Stimulated activated CD4-positive, alpha-beta T cell treated with anti-CD3 and anti-CD28 coated beads, TNF-alpha, amount 100 ng/mL, for 1 hour (primary cell): ENCODE measurements around the gene CRYBB1.

Source experiments
- DNase-seq, 3 donors: peaks; one replicate each; pipeline ENCODE4 v3.0.0-alpha.2; 2020; ENCODE audit warnings: low read depth in 3 of 3, low spot score in 1 of 3

CRYBB1 gene

DNA sequence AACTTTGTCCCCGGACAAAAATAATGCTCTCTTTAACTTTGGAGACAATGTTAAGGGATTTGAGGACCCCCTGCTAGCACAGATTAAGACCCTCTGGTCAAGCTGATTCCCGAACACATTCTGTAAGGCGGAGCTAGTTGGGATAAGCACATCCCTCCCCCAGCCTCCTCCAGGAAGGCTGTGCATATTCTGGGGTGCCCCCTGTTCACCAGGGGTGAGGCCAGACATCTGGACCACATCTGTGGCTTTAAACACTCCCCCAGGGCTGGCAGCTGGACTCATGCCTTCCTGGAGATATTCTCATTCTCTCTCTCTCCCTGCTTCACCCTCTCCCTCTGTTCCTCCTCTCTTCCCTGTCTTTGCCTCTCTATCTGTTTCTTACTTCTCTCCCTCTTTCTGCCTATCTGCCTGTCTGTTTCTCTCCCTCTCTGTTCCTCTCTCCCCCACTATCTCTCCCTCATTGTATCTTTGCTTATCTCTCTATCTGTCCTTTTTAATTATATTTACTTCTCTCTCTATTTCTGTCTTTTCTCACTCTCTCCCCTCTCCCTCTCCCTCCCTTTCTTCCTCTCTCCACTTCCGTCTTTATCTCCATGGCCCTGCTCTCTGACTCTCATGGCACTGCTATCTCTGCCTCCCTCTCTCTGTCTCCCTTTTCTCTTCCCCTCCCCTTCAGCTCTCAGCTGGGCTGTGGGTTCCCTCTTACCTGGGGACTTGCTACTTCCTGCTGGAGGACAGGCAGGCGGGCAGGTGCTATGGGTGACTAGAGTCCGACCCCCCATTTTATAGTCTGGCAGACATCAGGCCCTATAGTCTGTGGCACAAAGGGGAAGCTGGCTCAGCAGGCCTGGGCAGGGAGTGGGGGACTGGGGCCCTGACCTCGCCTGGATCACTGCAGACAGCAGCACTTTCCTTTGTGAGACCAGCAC lies at the start of gene CRYBB1:
CRYBB1 (minus strand) TSS at position 757 of the 929 bp plus-strand sequence. CDS start 1,708 bp downstream, outside the sequence.
- no peak for DNase-seq

DNA sequence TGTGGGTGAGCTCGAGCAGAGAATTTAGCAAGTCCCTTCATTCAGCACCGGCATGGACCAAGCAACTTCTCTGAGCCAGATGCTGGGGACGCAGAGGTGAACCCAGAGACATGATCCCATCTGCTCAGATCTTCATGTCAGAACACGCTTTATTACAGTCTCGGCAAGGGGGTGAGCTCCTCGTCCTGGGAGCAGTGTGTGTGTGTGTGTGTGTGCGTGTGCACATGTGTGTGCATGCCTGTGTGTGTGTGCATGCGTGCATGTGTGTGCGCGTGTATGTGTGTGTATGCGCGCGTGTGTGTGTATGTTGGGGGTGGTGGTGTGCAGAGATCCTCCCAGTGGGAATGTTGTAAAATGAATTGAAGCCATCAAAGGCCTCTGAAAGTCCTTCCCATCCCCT lies 49.3 kb upstream of the CRYBB1 start:
- no peak for DNase-seq

DNA sequence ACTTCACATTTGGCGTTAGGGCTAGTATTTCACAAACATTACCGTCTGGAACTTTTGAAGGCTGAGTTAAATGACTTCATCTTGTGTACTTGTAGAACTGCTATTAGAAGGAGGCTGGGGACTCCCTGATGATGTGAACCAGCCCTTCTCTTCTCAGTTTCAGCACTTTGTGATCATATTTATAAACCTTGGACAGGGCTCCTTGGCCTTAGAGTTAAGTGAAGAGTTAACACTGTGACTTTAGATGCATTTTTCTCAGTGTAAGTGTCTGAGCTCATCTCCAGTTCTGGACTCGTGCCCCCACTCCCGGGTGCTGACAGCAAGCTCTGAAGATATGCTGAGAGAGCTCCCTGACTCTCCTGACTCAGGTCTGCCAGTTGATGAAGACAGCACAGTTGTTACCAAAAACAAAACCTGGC lies 48.0 kb upstream of the CRYBB1 start:
- no peak for DNase-seq

DNA sequence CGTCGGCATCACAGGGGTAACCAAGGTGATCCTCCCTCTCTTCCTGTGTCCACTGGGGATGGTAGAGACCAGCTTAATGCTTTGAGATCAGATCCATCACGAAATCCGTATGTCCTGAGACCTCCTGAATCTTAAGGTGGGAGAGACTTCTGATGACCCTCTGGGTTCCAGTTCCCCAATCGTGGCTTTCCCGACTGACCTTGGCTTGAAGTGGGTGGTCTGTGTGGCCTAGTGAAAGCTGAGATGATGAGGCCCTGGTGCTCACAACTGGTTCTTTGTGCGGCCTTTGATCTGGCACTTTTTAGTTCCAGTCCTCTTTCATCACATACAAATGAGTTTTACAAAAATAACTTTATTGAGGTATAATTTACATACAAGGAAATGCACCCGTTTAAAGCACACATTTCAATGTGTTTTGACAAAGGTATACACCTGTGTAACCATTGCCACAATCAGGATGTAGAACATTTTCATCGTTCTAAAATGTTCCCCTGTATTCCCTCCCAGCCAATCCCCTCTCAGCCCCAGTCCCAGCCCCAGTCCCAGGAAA lies 45.6 kb upstream of the CRYBB1 start:
- no peak for DNase-seq

DNA sequence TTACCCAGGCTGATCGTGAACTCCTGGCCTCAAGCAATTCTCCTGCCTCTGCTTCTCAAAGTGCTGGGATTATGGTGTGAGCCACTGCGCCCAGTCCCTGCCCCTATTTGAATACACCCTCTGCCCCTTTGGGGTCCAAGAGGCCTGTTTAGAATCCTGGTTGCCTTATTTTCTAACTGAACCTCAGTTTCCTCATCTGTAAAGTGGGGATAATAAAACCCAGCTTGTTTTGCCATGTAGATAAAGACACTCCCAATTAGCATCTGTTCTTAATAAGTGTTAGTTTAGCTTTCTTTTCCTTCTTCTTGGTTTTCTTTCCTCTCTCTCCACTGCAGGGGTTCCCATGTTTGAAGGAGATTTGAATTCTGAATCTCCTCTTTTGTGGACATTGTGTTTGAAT lies 44.3 kb upstream of the CRYBB1 start:
- no peak for DNase-seq

DNA sequence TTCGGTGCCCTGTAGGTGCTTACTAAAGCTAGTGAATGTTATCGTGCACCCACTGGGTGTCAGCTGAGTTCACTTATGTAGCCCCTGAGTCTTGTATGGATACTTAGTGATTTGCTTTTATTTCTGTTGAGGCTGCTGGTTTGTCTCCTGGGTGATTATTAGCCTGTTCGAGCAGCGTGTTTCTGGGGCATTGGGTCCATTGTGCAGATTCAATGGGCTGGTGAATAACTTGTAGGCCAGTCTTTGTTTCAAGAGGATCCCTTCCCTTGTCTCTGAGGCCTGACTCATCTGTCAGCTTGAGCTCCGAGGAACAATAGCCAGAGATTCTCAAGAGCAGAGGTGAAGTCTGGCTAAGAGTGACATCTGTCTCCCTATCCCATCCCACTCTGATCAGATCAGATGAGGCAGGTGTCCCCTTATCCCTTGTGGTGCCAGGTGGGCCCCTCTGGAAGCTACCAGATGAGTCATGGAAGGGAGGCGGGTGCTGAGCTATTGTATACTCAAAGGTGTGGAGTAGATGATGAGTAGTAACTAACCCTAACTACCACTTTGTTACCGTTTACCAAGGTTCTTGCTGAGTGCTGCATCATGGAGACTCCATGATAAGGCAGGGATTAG lies 43.2 kb upstream of the CRYBB1 start:
- DNase-seq = no peak

DNA sequence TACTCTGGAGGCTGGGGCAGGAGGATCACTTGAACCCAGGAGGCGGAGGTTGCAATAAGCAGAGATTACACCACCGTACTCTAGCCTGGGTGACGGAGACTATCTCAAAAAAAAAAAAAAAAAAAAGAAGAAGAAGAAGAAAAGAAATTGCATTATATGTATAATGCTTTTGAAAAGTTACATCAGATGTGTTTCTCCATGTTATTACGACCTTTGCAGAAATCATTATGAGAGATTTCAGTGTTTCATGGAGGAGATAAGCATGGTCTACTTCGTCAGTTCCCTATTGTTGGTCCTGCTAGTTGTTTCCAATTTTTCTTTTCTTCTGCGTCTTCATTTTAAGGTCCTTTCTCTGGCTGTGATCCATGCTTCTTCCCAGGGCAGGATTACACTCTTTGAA lies 42.5 kb upstream of the CRYBB1 start:
- DNase-seq = no peak

DNA sequence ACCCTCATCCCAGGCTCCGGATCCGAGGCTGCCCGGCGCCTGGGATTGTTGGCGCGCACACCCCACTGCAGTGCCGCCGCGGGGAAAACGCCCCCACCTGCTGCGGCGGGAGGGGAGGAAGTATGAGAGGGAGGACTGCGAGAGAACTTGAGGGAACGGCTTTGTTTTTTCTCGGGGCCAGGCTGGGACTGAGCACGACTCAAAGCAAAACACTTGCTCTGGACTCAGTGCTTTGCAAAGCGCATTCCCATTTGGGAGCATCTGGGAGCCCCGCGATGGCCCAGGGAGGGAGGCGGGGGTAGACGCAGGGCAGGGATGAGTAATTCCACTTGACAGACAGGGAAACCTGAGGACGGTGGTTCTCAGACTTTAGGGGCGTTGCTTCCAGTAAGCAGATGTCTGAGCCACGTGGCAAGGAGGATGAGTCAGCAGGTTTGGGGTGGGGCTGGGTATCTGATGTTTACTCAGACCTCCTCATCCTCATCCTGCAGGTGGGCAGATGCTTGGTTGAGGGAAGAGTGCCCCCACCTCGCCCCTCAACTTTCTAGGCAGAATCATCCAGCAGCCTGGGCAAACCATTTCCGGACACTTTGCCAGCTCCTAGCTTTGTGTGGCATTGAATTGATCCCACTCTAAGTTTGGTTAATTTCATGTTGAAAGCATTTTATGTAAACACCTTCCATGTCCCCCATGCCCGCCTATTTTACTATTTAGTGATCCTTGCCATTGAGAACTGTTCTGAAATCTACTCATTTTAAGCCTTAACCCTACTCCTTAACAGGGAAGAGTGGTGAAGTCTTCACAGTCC lies 41.0 kb upstream of the CRYBB1 start:
- DNase-seq = peak in 2 of 3 donors; percentile 46 to 65

DNA sequence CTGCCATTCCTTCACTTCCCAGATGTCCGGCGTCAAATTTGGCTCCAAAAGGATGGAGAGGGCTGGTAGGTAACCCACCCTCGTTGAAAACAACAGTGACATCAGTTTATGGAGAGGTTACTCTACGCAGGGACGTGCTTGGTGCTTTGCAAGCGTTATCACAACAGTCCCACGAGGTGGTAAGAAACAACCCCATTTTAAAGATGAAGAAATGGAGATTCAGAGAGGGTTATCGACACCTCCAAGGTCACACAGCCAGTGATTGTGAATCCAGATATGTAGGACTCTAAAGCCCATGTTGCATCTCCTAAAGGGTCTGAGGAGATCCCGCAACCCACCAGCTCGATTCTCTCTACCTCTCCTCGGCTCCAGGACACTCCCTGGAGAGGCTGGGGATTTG lies 40.3 kb upstream of the CRYBB1 start:
- DNase-seq = no peak

DNA sequence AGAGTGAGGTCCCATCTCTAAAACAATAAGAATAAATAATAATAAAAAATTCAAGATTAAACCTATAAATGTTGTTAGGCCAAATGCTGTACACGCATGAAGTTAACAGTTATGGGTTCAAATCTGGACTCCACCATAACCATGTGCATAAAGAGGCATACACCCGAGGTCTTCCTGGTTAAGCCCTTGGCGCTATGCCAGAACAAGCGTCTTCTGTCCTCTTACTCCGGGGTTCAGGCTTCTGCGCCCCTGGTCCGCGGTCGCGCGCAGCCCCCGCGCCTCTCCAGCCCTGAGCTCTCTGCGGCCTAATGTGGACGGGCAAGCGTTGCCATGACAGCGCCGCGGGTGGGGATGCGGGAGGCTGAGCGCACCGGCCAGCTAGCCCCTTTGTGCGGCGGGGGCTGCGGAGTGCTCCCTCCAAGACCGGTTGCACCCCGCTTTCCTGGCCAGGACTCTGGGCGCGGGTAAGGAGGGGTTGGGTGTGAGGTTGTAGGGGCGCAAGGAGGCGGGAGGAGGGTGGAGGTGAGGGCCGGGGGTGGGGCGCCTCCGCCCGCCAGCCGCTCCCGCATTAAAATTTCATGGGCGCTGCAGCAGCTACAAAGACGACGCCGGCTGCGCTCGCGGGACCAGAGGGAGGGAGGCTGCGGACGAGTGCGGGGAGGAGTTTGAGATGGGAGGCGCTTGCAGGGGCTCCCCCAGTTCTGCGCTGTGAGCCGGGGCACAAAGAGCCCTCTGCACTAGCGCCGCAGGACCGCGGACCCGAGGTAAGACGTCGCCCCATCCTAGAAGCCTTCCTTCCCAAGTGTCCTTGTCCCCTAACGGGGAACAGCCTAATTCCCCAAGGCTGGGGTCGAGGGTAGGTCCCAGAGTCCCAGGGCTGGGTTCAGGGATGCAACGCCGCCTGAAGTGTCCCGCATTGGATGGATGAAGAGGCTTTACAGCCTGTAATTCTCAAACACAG lies 39.3 kb upstream of the CRYBB1 start, which contains the start of gene MIAT:
MIAT (plus strand) TSS at position 698 of the 961 bp plus-strand sequence.
- DNase-seq = peak in 1 of 3 donors; percentile 40

DNA sequence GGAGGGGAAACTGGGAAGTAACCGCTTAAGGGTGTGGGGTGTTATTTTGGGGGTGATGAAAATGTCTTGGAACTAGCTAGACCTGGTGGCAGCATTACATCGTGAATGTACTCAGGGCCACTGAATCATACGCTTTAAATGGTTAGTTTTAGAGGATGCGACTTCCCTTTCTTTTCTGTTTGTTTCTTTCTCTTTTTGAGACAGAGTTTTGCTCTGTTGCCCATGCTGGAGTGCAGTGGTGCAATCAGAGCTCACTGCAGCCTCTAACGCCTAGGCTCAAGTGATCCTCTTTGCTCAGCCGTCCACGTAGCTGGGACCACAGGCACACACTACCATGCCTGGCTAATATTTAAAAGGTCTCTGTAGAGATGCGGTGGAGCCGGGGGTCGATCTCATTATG lies 34.0 kb upstream of the CRYBB1 start:
- DNase-seq = no peak

DNA sequence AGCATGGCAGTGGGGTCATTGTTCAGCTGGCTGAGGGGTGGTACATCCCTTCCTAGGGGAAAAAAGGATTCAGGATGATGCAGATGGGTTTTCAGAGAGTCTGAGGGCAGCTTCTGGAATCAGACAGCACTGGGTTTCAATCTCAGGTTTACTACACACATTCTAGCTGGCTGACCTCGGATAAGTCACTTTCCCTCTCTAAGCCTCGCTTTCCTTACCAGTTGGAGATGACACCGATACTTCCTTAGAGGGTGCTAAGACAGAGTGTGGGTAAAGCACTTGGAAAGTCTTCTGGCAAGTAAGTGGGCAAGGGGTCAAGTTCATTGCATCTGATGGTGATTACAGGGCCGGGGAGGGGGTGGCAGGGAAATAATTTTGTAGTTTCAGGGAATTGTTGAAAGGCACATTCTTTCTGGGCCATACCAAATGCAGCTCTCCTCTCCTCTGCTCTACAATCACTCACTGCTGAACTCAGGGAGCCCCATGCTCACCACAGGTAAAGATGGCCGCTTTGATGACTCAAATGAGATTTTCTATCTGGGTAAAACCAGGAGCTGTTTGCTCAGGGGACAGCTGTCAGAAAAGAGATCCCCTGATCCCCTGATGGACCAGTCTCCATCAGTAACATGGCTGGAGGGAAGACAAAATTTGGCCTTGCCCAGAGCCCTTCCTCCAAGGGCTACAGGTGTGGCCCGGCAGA lies 33.0 kb upstream of the CRYBB1 start:
- no peak for DNase-seq

DNA sequence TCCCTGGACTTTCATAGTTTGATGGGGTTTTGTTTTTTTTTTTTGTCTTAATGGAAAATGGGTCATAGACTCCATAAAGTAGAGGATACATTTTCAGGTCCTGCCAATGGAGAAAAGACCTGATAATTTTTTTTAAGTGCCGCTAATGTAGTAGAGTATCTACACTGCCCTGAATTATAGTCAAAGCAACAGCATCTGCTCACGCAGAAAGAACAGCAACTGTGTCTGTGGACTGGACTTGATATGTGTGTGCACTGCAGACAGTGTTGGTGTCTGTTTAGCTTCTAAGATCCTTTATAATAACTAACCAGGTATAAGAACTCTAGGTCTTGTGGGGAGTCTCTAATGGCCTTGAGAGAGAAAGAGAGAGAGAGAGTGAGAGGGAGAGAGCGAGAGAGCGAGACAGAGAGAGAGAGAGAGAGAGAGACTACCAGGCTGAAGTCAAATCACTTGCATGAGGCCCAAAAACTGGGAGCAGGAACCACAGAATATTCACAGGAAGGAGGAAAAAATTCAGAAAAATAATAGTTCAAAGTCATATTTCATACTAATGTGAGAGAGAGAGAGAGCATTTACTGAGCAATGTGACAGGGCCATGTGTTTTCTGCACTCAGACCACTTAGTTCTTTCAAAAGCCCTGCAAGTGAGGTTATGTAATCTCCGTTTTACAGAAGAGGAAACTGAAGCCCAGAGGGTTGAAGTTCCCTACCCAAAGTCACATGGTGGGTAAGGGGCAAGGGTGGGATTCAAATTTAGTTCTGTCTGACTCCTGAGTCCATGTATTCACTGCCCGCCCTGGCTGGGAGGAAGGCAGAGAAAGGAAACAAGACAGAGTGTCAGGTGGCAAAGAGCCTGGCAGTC lies 30.9 kb upstream of the CRYBB1 start:
- DNase-seq = no peak

DNA sequence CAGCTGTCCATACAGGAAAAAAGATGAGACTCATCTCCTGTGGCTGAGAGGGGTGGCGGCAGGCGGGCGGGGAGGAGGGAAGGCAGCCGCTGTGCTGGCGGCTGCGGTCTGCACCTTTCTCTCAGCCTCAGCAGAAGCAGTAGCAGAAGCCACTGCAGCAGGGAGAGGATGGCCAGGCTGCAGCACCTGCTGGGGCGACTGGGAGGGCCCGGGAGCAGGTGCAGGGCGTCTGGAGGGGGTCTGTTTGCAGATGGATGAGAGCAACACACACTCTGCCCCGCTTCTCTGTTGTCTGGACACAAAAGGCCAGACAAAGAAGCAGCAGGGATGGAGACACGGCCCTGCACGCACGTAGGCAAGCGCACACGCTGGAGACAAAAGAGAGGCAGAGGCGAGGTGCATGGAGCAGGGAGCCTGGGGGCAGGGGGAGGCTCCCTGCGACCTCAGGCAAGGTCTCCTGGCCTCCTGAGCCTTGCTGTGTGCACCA lies 30.2 kb upstream of the CRYBB1 start:
- no peak for DNase-seq

DNA sequence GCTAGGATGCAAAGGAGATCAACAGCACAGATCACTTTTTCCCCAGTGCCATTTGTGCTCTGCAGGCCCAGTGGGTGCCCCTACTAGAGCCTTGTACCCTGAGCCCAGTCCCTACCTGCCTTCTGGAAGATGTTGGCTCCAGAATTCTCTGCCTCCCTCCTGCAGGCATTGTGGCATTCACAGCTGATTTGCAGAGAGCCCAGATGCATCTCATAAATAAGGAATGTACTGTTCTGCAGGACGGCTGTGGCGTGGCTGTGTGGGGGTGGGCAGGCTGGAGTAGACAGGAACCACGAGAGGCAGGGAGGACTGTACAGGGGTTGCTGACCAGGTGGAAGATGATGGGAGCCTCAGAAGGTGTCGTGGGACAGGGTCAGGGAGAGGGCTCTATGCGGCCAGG lies 28.3 kb upstream of the CRYBB1 start:
- DNase-seq = no peak

DNA sequence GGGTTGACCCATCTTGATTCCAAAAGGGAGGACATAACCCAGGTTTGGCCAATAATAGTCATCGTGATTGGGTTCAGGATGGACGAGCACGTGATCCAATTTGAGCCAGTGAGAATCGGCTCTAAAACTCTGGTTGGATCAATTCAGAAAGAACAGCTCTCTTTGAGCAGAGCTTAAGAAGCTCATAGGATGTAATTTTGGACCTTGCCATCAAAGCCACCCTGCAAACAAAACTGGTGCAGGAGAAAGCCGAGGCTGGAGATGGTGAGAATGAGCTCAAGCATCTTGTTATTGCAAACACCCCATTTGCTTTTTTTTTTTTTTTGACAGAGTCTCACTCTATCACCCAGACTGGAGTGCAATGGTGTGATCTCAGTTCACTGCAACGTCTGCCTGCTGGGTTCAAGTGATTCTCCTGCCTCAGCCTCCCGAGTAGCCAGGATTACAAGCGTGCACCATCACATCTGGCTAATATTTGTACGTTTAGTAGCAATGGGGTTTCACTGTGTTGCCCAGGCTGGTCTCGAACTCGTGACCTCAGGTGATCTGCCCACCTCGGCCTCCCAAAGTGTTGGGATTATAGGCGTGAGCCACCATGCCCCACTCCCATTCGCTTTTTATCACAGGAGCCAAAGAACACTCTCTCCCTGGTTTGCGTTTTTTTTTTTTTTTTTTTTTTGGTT lies 25.7 kb upstream of the CRYBB1 start:
- no peak for DNase-seq

DNA sequence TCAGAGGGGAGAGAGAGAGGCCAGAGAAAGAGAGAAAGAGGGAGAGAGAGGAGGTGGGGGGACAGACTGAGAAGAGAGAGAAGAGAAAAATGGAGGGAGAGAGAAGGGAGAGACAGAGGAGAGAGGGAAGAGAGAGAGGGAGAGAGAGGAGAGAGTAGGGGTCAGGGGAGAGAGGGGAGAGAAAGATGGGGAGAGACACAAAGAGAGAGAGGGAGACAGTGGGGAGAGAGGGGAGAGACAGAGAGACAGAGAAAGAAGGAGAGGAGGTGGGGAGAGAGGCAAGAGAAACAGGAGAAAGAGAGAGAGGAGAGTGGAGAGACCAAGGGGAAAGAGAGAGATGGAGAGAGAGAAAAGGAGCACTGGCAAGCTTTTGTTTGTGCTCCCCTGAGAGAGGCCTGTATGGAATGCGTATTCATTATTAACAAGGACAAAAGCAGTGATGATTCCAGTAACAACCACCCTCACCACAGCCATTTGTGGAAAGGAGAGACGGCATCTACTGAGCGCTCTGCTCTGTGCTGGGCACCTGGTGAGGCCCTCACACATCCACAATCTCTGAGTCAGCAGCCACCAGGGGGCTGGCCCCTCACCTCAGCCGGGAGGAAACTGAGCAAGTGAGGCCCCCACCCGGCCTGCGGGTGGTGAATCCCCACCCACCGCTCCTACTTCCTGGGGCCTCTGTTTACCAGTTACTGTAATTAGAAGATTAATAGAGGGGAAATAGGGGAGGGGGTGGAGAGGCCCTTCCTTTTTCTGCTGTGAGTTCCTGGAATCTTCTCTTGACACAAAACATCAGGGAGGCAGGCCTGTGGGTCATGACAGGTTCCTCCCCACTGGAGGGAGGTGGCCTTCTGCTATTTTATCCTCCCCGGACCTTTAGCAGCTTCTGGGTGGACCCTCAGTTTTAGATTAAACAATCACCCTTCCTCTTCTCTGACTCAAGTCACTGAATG lies 24.9 kb upstream of the CRYBB1 start:
- DNase-seq = peak; percentile 44 to 66 (median 48)
